Heart left ventricle (tissue), 16 donors: Measurements from ENCODE around the gene CAMTA1. TPM values are rescaled to one million over a fixed set of nuclear protein-coding genes. Genes with fewer than 3 reads are reported as not detected.

Experiments used
- ATAC-seq, 4 donors: fragments of 200-7000 bp; cut with Tn5 transposase; one replicate each; pipeline ENCODE4 v1.9.1; 2020 to 2022; ENCODE audit warnings: moderate library complexity in 4 of 4, mild to moderate bottlenecking in 3 of 4, moderate number of reproducible peaks in 1 of 4
- DNase-seq, 5 donors: peaks; one replicate each; pipeline ENCODE4 v3.0.0-alpha.2; 2020
- H3K27ac ChIP-seq, 12 donors: fragments of 200-600 bp; sonication (generic) in 4 of 12; one replicate each; pipeline versions ENCODE4 v1.5.0 to v1.8.0; 2016 to 2022; ENCODE audit warnings: mild to moderate bottlenecking in 2 of 12
- H3K27me3 ChIP-seq, 9 donors: fragments of 200-600 bp; sonication (generic) in 2 of 9; one replicate each; pipeline versions ENCODE4 v1.5.1 to v1.8.0; 2016 to 2022; ENCODE audit warnings: mild to moderate bottlenecking in 3 of 9
- H3K36me3 ChIP-seq, 9 donors: fragments of 200-600 bp; sonication (generic) in 2 of 9; one replicate each; pipeline versions ENCODE4 v1.5.0 to v1.8.0; 2018 to 2022; ENCODE audit warnings: mild to moderate bottlenecking in 2 of 9
- H3K4me1 ChIP-seq, 12 donors: fragments of 200-600 bp; sonication (generic) in 4 of 12; one replicate each; pipeline versions ENCODE4 v1.5.0 to v1.8.0; 2016 to 2022; ENCODE audit warnings: mild to moderate bottlenecking in 3 of 12
- H3K4me3 ChIP-seq, 12 donors: fragments of 200-600 bp; sonication (generic) in 4 of 12; one replicate each; pipeline versions ENCODE4 v1.5.0 to v1.8.0; 2017 to 2022; ENCODE audit warnings: mild to moderate bottlenecking in 9 of 12, moderate library complexity in 4 of 12
- H3K9me3 ChIP-seq, 12 donors: fragments of 200-600 bp; sonication (generic) in 4 of 12; one replicate each; pipeline versions ENCODE4 v1.5.0 to v1.8.0; 2016 to 2022; ENCODE audit warnings: mild to moderate bottlenecking in 1 of 12
- POLR2A ChIP-seq, 2 donors: fragments of 450-650 bp; IDR thresholded peaks; one replicate each; pipeline ENCODE4 v1.6.1; 2017; ENCODE audit warnings: antibody characterized with exemption in 2 of 2, mild to moderate bottlenecking in 2 of 2, moderate library complexity in 2 of 2
- WGBS, 4 donors: extraction: QIAGEN DNeasy Blood & Tissue Kit in 2 of 4; methylation state at CpG; one replicate each; pipeline versions ENCODE4 v1.1.5 to v1.1.7; 2013 to 2018; 5-methylcytosine and 5-hydroxymethylcytosine counted together
- intact Hi-C, 10 donors: fragments of 100-400 bp; cut with DNase I; formaldehyde crosslinking; loops; one replicate each; pipeline versions ENCODE4 v1.11.1 to v1.14.2; 2022
- polyA plus RNA-seq, 2 donors: library from polyadenylated mRNA; stranded (reverse); fragments of 200-250 nt; gene quantifications; one replicate each; pipeline ENCODE4 v1.2.3, GENCODE V29; 2013
- total RNA-seq, 9 donors: library from RNA; depleted of rRNA in 2 of 9; stranded (reverse); fragments of >200 nt in 2 of 9; fragmentation: NEBNext Ultra II Directional in 3 of 9; extraction: Animal tissue kit (Norgen Biotek cat#: 25700) in 3 of 9; gene quantifications; one replicate each; pipeline versions ENCODE4 v1.1.0 to v1.2.4, GENCODE V29; 2016 to 2023
- TF ChIP-seq, protein P1 (sequence below), 12 donors: fragments of 200-600 bp; sonication (generic) in 4 of 12; IDR thresholded peaks; one replicate each; pipeline versions ENCODE4 v1.5.0 to v1.8.0; 2018 to 2022; ENCODE audit warnings: antibody characterized with exemption in 12 of 12, mild to moderate bottlenecking in 5 of 12
- donor health status: ischemic (EF 13 %, LVEDD 7.1; RV severe dilation, severe dysfunction).
- donor health status: healthy with polysubstance abuse.
- donor health status: DM: no; HTN: yes; CAD: no.
- donor health status: DM: no; HTN: no; CAD: no.
- donor health status: ischemic (EF 25% LVEDD 6.9; RV normal size, moderate dysfunction).
- donor health status: ischemic (EF 25% LVEDD 5.7; RV mildly dilated, moderate dysfunction).
- donor health status: healthy.
- donor health status: DM: yes; HTN: yes; CAD: no.
- donor health status: ischemic (EF 35%, LVEDD 5.7; RV mildly dilated, moderate dysfunction).
- donor health status: nonischemic (EF 11% LVEDD 7.7; RV severe dilation, severe dysfunction).
- donor health status: DM: yes; HTN: yes; CAD: no.
- donor health status: PGD.
- donor health status: ischemic (EF 29% LVEDD 5.4; RV normal size, mild dysfunction).
- donor health status: nonischemic (EF 23%, LVEDD 6.1; RV moderate dilation, normal function).

CAMTA1 gene
- total and polyA plus RNA-seq, 11 donors = 114 to 303 (median 137) TPM

DNA sequence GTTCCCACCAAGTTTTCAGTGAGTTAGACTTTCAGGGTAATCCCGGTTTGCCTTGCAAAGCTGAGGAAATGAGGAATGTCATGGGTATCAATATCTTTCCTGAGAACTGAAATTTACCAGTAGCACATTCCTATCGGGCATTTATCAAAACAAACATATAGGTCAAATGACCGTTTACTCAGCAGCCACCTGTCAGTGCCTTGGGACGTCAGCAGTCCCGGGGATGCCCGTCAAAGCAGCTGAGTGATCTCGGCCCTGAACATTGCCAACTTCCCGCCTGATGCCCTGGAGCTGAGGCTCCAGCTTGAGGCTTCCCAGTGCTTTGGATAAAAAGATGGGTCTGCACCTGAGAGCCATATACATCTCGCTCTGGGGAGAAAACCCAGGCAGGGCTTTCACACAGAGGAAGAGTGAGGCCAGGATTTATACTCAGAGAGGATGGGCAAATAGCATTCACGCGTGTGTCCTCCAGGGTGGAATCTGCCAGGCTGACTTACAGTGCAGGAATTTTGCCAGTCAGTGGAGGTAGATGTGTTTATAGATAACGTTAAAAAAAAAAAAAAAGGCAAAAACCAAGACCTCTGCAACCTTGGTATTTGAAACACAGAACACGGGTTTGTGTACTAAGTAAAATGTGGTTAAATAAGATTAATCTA is 550.1 kb downstream of the CAMTA1 start:
- Histone ChIP-seq H3K36me3 (no peaks in the 10 kb centered on the region), H3K4me1 (peaks cover 0 to 9% (median 3%) of the 10 kb centered on the region in 12 donors), H3K4me3 (no peak overlapping the region), H3K27me3 (no peaks in the 10 kb centered on the region), H3K9me3 (no peaks in the 10 kb centered on the region), H3K27ac (no peak overlapping the region)
- WGBS, 4 donors = 72 to 80% (median 76%) methylated on average over 13 of the region's 13 CpGs
- no peak for DNase-seq
- ATAC-seq = no peak
- intact Hi-C loops = no loop called here
- TF ChIP-seq, protein P1, sequence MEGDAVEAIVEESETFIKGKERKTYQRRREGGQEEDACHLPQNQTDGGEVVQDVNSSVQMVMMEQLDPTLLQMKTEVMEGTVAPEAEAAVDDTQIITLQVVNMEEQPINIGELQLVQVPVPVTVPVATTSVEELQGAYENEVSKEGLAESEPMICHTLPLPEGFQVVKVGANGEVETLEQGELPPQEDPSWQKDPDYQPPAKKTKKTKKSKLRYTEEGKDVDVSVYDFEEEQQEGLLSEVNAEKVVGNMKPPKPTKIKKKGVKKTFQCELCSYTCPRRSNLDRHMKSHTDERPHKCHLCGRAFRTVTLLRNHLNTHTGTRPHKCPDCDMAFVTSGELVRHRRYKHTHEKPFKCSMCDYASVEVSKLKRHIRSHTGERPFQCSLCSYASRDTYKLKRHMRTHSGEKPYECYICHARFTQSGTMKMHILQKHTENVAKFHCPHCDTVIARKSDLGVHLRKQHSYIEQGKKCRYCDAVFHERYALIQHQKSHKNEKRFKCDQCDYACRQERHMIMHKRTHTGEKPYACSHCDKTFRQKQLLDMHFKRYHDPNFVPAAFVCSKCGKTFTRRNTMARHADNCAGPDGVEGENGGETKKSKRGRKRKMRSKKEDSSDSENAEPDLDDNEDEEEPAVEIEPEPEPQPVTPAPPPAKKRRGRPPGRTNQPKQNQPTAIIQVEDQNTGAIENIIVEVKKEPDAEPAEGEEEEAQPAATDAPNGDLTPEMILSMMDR (IDR thresholded peaks at IDR 0.05) = no peak
- TF ChIP-seq POLR2A (IDR thresholded peaks at IDR 0.05) = no peak

DNA sequence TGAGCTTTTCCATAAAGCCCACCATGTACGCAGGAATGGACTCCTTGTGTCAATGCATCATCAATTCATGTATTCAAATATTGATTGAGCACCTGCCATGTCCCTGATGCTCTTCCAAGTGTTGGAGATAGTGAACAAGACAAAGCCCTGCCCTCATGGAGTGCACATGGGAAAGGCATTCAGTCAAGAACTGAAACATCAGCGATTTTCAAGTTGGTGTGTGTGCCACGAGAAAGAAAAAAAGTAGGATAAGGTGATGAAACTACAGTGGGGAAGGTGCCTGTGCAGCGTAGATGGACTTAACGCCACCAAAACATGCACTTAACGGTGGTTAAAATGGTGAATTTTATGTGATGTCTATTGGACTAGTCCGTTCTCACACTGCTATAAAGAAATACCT is 553.2 kb downstream of the CAMTA1 start:
- WGBS, 4 donors = 93 to 97% (median 95%) methylated on average over 7 of the region's 7 CpGs
- ATAC-seq (no peak), DNase-seq (no peak)
- no peaks in the 10 kb centered on the region for H3K27me3 ChIP-seq
- no peaks in the 10 kb centered on the region for H3K36me3 ChIP-seq
- no peaks in the 10 kb centered on the region for H3K9me3 ChIP-seq
- peaks cover 0 to 19% (median 9%) of the 10 kb centered on the region in 12 donors for H3K4me1 ChIP-seq
- H3K27ac ChIP-seq = no peak overlapping the region
- TF ChIP-seq, protein P1 (IDR thresholded peaks at IDR 0.05) = no peak
- no peak for TF ChIP-seq POLR2A (IDR thresholded peaks at IDR 0.05)
- intact Hi-C loops = no loop called here
- no peak overlapping the region for H3K4me3 ChIP-seq

DNA sequence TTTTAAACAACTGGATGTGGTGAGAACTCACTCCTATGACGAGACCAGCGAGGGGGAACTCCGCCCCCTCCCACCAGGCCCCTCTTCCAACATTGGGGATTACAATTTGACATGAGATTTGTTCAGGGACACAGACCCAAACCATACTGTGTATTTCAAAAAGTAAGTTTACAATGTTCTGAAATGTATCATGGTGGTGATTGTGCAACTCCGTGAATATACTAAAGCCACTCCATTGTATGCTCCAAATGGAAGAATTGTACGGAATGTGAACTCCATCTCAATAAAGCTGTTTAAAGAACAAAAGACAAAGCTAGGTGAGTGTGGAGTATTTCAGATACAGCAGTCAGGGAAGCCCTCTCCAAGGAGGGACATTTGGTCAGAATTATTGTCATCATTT is 553.8 kb downstream of the CAMTA1 start:
- no peaks in the 10 kb centered on the region for H3K9me3 ChIP-seq
- H3K27me3 ChIP-seq = no peaks in the 10 kb centered on the region
- 94 to 97% (median 96%) methylated on average over 5 of the region's 5 CpGs for WGBS, 4 donors
- no peak overlapping the region for H3K27ac ChIP-seq
- ATAC-seq (no peak), DNase-seq (no peak)
- H3K4me3 ChIP-seq = no peak overlapping the region
- H3K36me3 ChIP-seq = no peaks in the 10 kb centered on the region
- peaks cover 0 to 18% (median 8%) of the 10 kb centered on the region in 12 donors for H3K4me1 ChIP-seq
- intact Hi-C loops = no loop called here
- no peak for TF ChIP-seq POLR2A (IDR thresholded peaks at IDR 0.05)
- TF ChIP-seq, protein P1 (IDR thresholded peaks at IDR 0.05) = no peak

DNA sequence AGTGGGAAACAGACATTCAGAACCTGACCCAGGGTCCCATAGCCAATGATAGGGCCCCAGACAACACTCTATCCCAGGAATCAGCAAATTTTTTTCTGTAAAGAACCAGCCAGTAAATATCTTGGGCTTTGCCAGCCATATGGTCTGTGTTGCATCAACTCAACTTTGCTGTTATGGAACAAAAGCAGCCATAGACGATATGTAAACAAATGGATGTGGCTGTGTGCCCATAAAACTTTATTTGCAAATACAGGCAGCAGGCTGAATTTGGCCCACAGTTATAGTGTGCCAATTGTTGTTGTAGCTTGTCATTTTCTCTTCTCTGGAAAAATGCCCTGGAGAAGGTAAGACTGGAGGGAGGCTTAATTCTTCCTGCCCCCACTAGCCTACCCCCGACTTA is 554.7 kb downstream of the CAMTA1 start:
- Histone ChIP-seq H3K36me3 (no peaks in the 10 kb centered on the region), H3K27me3 (no peaks in the 10 kb centered on the region), H3K9me3 (no peaks in the 10 kb centered on the region), H3K27ac (no peak overlapping the region), H3K4me3 (no peak overlapping the region), H3K4me1 (peaks cover 0 to 10% (median 5%) of the 10 kb centered on the region in 12 donors)
- no peak for DNase-seq
- TF ChIP-seq, protein P1 (IDR thresholded peaks at IDR 0.05) = no peak
- no peak for TF ChIP-seq POLR2A (IDR thresholded peaks at IDR 0.05)
- WGBS, 4 donors = 64 to 76% (median 69%) methylated on average over 2 of the region's 2 CpGs
- no peak for ATAC-seq
- intact Hi-C loops = loop anchor here in 1 of 10 donors (5.0 kb wide), 1 partner anchor 307 kb away; no protein-coding TSS in a partner anchor
